Loucy (cell line): ENCODE results near the gene PIK3R5.
A peak's percentile ranks its signal among the peaks of the same experiment; 100 is the strongest.

ENCODE experiments used
- H2AFZ ChIP-seq: fragments of 200-600 bp; sonication (generic); 2 replicates; pipeline ENCODE4 v1.6.0; 2016; ENCODE audit warnings: antibody characterized with exemption, mild to moderate bottlenecking, low read length, moderate library complexity
- H3F3A ChIP-seq: fragments of 200-600 bp; 2 replicates; pipeline ENCODE4 v1.6.0; 2016; ENCODE audit warnings: antibody characterized with exemption, low read depth, mild to moderate bottlenecking
- H3K27me3 ChIP-seq: fragments of 200-600 bp; sonication (generic); 2 replicates; pipeline ENCODE4 v1.6.1; 2014; ENCODE audit warnings: low read length, mild to moderate bottlenecking; ENCODE audit not compliant: insufficient read depth, poor library complexity, severe bottlenecking
- H3K36me3 ChIP-seq: fragments of 200-600 bp; sonication (generic); 2 replicates; pipeline ENCODE4 v1.6.1; 2016; ENCODE audit warnings: low read length; ENCODE audit not compliant: insufficient read depth
- H3K4me1 ChIP-seq: fragments of 200-600 bp; sonication (generic); 2 replicates; pipeline ENCODE4 v1.5.1; 2014; ENCODE audit warnings: low read length, mild to moderate bottlenecking; ENCODE audit not compliant: insufficient read depth, poor library complexity, severe bottlenecking
- H3K4me2 ChIP-seq: fragments of 200-600 bp; sonication (generic); 2 replicates; pipeline ENCODE4 v1.6.0; 2014; ENCODE audit warnings: antibody characterized with exemption, low read length, low read depth, mild to moderate bottlenecking; ENCODE audit not compliant: poor library complexity, severe bottlenecking
- H3K4me3 ChIP-seq: fragments of 200-600 bp; sonication (generic); 2 replicates; pipeline ENCODE4 v1.5.1; 2014; ENCODE audit warnings: low read length, mild to moderate bottlenecking, mixed read lengths; ENCODE audit not compliant: poor library complexity, severe bottlenecking
- H3K79me2 ChIP-seq: fragments of 200-600 bp; sonication (generic); 2 replicates; pipeline ENCODE4 v1.6.1; 2014; ENCODE audit warnings: low read length; ENCODE audit not compliant: insufficient read depth
- H3K9ac ChIP-seq: fragments of 200-600 bp; sonication (generic); 2 replicates; pipeline ENCODE4 v1.6.0; 2014; ENCODE audit warnings: mild to moderate bottlenecking, low read depth, low read length, moderate library complexity; ENCODE audit not compliant: poor library complexity, severe bottlenecking
- H3K9me2 ChIP-seq: fragments of 200-600 bp; sonication (generic); replicated peaks from 2 replicates; pipeline ENCODE4 v1.6.1; 2016; ENCODE audit warnings: low read depth, low read length, mixed read lengths
- H3K9me3 ChIP-seq: fragments of 200-600 bp; sonication (generic); 2 replicates; pipeline ENCODE4 v1.6.1; 2014; ENCODE audit warnings: mild to moderate bottlenecking, antibody characterized with exemption, low read length, low read depth; ENCODE audit not compliant: insufficient read depth
- H4K20me1 ChIP-seq: fragments of 200-600 bp; sonication (generic); 2 replicates; pipeline ENCODE4 v1.6.0; 2014; ENCODE audit warnings: antibody characterized with exemption, low read length, mild to moderate bottlenecking; ENCODE audit not compliant: insufficient read depth, poor library complexity, severe bottlenecking
- CTCF ChIP-seq: fragments of 200-600 bp; sonication (generic); conservative IDR thresholded peaks from 2 replicates; pipeline ENCODE4 v1.5.1; 2014; ENCODE audit warnings: mild to moderate bottlenecking, antibody characterized with exemption, low read length
- EZH2phosphoT487 ChIP-seq: fragments of 200-600 bp; IDR thresholded peaks from 2 replicates; pipeline ENCODE4 v1.6.1; 2018; ENCODE audit warnings: antibody characterized with exemption, mild to moderate bottlenecking, moderate library complexity, borderline replicate concordance

PIK3R5 gene

GRCh38 chr17:8855477-8856204 lies 109.9 kb downstream of the PIK3R5 start:
- Histone ChIP-seq H2AFZ (no peak overlapping the region), H3K4me2 (peak overlapping the region; percentile 89), H4K20me1 (no peaks in the 10 kb centered on the region), H3K9me3 (no peaks in the 10 kb centered on the region), H3K79me2 (peaks cover 56% of the 10 kb centered on the region; the same call in 1 of the 2 replicates), H3F3A (peaks cover 4% of the 10 kb centered on the region; the same call in 1 of the 2 replicates), H3K27me3 (no peaks in the 10 kb centered on the region), H3K9me2 (no peaks in the 10 kb centered on the region), H3K4me1 (peaks cover 52% of the 10 kb centered on the region), H3K9ac (no peak overlapping the region), H3K4me3 (peak overlapping the region; percentile 68), H3K36me3 (no peaks in the 10 kb centered on the region)
- TF ChIP-seq EZH2phosphoT487, result no peak
- no peak for TF ChIP-seq CTCF

GRCh38 chr17:8851600-8851999 lies 113.9 kb downstream of the PIK3R5 start:
- H3K27me3 ChIP-seq, result no peaks in the 10 kb centered on the region
- H3K36me3 ChIP-seq, result peaks cover 32% of the 10 kb centered on the region; the same call in 1 of the 2 replicates
- H3F3A ChIP-seq, result no peaks in the 10 kb centered on the region
- no peaks in the 10 kb centered on the region for H3K9me3 ChIP-seq
- TF ChIP-seq CTCF (no peak), EZH2phosphoT487 (no peak)
- no peak overlapping the region for H3K9ac ChIP-seq
- peaks cover 14% of the 10 kb centered on the region for H3K4me1 ChIP-seq
- no peak overlapping the region for H3K4me2 ChIP-seq
- no peaks in the 10 kb centered on the region for H3K9me2 ChIP-seq
- no peak overlapping the region for H2AFZ ChIP-seq
- H4K20me1 ChIP-seq, result no peaks in the 10 kb centered on the region
- peaks cover 29% of the 10 kb centered on the region; the same call in 1 of the 2 replicates for H3K79me2 ChIP-seq
- no peak overlapping the region for H3K4me3 ChIP-seq

DNA sequence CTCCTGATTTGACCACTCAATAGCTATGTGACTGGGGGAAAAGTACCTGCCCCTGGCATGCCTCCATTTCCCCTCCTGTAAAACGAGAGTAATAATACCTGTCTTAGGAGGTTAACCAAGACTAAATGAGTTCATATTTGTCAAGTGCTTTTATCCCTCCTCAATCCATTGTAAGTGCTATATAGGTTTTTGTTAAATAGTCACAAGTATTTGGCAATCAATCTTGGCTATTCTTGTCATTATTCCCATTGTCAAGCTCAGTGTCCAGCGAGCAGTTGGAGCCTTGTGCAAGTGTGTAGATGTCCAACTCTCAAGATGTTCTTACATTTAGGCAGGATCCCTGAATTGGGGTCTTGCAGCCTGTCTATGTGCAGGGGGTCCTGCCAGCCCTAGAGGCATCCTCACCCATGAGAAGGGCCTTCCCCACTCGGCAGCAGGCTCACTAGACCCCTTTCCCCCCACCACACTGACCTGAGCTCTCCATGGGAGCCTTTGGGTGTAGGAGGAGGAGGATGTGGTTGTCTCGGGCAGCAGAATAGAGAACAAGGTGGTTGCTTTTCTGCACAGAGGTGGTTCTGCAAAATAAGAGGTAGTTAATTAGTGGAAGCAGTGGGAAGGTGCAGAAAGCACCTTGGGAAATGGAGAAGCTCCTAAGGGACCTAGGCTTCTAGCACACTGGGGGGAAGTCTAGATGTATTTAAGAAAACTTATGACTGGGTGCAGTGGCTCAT lies 116.0 kb downstream of the PIK3R5 start:
- Histone ChIP-seq H3K36me3 (peaks cover 44% of the 10 kb centered on the region; the same call in 1 of the 2 replicates), H3K79me2 (peaks cover 10% of the 10 kb centered on the region; the same call in 1 of the 2 replicates), H3K9ac (no peak overlapping the region), H3K9me2 (no peaks in the 10 kb centered on the region), H3K4me2 (no peak overlapping the region), H3K9me3 (no peaks in the 10 kb centered on the region), H3K4me3 (no peak overlapping the region), H3K27me3 (no peaks in the 10 kb centered on the region), H2AFZ (no peak overlapping the region), H4K20me1 (no peaks in the 10 kb centered on the region), H3K4me1 (no peaks in the 10 kb centered on the region), H3F3A (no peaks in the 10 kb centered on the region)
- TF ChIP-seq CTCF, result no peak
- TF ChIP-seq EZH2phosphoT487, result no peak
